Measurements from ENCODE around the gene CCDC81. TPM values are rescaled to one million over a fixed set of nuclear protein-coding genes. Genes with fewer than 3 reads are reported as not detected.
"Not testable (repeated sequence)": the region's sequence is repeated elsewhere in the genome, so short reads cannot be mapped to it uniquely, and the experiment has no call there.

Gene CCDC81
- total and polyA plus RNA-seq, 2 donors (not counting 1 experiment from before 2014, with no cell fraction given) = 0.66 to 7.0 TPM

DNA sequence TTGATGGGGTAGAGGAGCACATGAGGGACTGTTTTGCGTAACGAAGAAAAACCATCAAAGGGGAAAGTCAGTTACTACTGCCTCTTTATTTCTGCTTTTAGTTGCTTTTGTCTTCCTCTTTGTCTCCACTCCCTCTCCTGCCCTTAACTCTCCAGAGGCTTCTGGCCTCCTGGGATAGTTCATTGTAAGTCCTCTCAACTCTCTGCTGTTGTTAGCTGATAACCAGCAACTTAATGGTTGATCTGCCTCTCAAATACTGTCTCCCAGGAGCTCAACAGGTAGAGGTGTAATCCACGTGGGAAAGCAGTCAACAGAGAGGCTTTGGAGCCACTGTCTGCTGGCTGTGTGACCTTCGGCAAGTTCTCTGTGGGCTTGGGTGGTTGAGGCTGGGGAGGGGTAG is 47.3 kb downstream of the CCDC81 start:
- Histone ChIP-seq H3K27ac (ENCODE audit: insufficient read depth, low read length) (no peak overlapping the region), H3K4me3 (replicated peaks in 1 of 4; ENCODE audit: control extremely low read depth in 1 of 4, insufficient read depth in 1 of 4, low read depth in 3 of 4, low read length in 4 of 4) (no peak overlapping the region), H3K79me2 (ENCODE audit: control insufficient read depth, insufficient read depth, low read length) (no peaks in the 10 kb centered on the region), H3K9ac (ENCODE audit: insufficient read depth, low read length) (no peak overlapping the region), H3K9me3 (ENCODE audit: control insufficient read depth, insufficient read depth, low read depth, low read length) (no peaks in the 10 kb centered on the region), H3K36me3 (ENCODE audit: control insufficient read depth, insufficient read depth, low read length) (no peaks in the 10 kb centered on the region), H4K20me1 (ENCODE audit: control insufficient read depth, extremely low read depth, insufficient read depth, low read length) (no peaks in the 10 kb centered on the region), H3K4me1 (ENCODE audit: control insufficient read depth, extremely low read depth, insufficient read depth, low read length) (no peaks in the 10 kb centered on the region), H2AFZ (ENCODE audit: low read length) (no peak overlapping the region), H3K4me2 (ENCODE audit: extremely low read depth, insufficient read depth, low read length) (no peak overlapping the region), H3K27me3 (ENCODE audit: control insufficient read depth, insufficient read depth, low read length) (no peaks in the 10 kb centered on the region)
- no peak for TF ChIP-seq EZH2 (IDR thresholded peaks at IDR 0.05; ENCODE audit: low read length, missing control alignments)
- TF ChIP-seq, protein P1, sequence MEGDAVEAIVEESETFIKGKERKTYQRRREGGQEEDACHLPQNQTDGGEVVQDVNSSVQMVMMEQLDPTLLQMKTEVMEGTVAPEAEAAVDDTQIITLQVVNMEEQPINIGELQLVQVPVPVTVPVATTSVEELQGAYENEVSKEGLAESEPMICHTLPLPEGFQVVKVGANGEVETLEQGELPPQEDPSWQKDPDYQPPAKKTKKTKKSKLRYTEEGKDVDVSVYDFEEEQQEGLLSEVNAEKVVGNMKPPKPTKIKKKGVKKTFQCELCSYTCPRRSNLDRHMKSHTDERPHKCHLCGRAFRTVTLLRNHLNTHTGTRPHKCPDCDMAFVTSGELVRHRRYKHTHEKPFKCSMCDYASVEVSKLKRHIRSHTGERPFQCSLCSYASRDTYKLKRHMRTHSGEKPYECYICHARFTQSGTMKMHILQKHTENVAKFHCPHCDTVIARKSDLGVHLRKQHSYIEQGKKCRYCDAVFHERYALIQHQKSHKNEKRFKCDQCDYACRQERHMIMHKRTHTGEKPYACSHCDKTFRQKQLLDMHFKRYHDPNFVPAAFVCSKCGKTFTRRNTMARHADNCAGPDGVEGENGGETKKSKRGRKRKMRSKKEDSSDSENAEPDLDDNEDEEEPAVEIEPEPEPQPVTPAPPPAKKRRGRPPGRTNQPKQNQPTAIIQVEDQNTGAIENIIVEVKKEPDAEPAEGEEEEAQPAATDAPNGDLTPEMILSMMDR (conservative IDR thresholded peaks at IDR 0.05 in 1 of 2, IDR thresholded peaks at IDR 0.05 in 1 of 2; ENCODE audit: low read depth in 1 of 2, low read length in 2 of 2) = no peak
- DNase-seq (ENCODE audit: low read depth in 2 of 2) = no peak

DNA sequence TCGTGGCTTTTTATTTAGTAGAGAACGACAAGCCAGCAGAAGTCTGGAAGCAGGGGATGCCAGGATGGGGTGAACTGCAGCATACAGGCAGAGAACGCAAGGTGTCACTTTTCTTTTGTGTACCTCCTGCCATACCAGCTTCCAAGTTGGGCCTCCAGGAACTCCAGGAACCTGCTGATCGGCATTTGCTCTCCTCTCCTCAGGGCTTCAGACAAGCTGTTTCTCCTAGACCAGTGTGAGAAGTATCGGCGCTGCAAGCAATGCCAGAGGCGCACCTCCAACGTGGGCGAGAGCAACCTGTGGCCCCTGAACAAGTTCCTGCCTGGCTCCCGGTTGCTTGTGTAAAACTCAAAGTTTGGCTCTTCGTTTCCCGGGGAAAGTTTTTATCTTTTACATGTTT is 47.7 kb downstream of the CCDC81 start:
- no peak overlapping the region for H3K4me3 ChIP-seq (replicated peaks in 1 of 4; ENCODE audit: control extremely low read depth in 1 of 4, insufficient read depth in 1 of 4, low read depth in 3 of 4, low read length in 4 of 4)
- H3K9ac ChIP-seq (ENCODE audit: insufficient read depth, low read length) = no peak overlapping the region
- H3K36me3 ChIP-seq (ENCODE audit: control insufficient read depth, insufficient read depth, low read length) = no peaks in the 10 kb centered on the region
- no peaks in the 10 kb centered on the region for H3K4me1 ChIP-seq (ENCODE audit: control insufficient read depth, extremely low read depth, insufficient read depth, low read length)
- TF ChIP-seq, protein P1 (conservative IDR thresholded peaks at IDR 0.05 in 1 of 2, IDR thresholded peaks at IDR 0.05 in 1 of 2; ENCODE audit: low read depth in 1 of 2, low read length in 2 of 2) = no peak
- TF ChIP-seq EZH2 (IDR thresholded peaks at IDR 0.05; ENCODE audit: low read length, missing control alignments) = no peak
- DNase-seq (ENCODE audit: low read depth in 2 of 2) = no peak
- H3K79me2 ChIP-seq (ENCODE audit: control insufficient read depth, insufficient read depth, low read length) = no peaks in the 10 kb centered on the region
- H4K20me1 ChIP-seq (ENCODE audit: control insufficient read depth, extremely low read depth, insufficient read depth, low read length) = no peaks in the 10 kb centered on the region
- no peak overlapping the region for H2AFZ ChIP-seq (ENCODE audit: low read length)
- H3K27ac ChIP-seq (ENCODE audit: insufficient read depth, low read length) = no peak overlapping the region
- H3K4me2 ChIP-seq (ENCODE audit: extremely low read depth, insufficient read depth, low read length) = no peak overlapping the region
- H3K27me3 ChIP-seq (ENCODE audit: control insufficient read depth, insufficient read depth, low read length) = no peaks in the 10 kb centered on the region
- H3K9me3 ChIP-seq (ENCODE audit: control insufficient read depth, insufficient read depth, low read depth, low read length) = no peaks in the 10 kb centered on the region

DNA sequence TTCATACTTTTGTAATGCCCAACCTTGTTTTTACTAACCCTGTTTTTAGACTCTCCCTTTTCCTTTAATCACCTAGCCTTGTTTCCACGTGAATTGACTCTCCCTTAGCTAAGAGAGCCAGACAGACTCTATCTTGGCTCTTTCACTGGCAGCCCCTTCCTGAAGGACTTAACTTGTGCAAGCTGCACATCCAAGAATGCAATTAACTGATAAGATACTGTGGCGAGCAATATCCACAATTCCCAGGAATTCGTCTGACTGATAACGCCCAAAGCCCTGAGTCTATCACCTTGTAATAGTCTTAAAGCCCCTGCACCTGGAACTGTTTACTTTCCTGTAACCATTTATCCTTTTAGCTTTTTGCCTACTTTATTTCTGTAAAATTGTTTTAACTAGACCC is 48.8 kb downstream of the CCDC81 start:
- not testable (repeated sequence) for H3K4me3 ChIP-seq (replicated peaks in 1 of 4; ENCODE audit: control extremely low read depth in 1 of 4, insufficient read depth in 1 of 4, low read depth in 3 of 4, low read length in 4 of 4); H3K27me3 ChIP-seq (ENCODE audit: control insufficient read depth, insufficient read depth, low read length); H3K79me2 ChIP-seq (ENCODE audit: control insufficient read depth, insufficient read depth, low read length); H3K27ac ChIP-seq (ENCODE audit: insufficient read depth, low read length); H3K4me2 ChIP-seq (ENCODE audit: extremely low read depth, insufficient read depth, low read length); H2AFZ ChIP-seq (ENCODE audit: low read length); H3K9ac ChIP-seq (ENCODE audit: insufficient read depth, low read length); H4K20me1 ChIP-seq (ENCODE audit: control insufficient read depth, extremely low read depth, insufficient read depth, low read length); H3K36me3 ChIP-seq (ENCODE audit: control insufficient read depth, insufficient read depth, low read length); H3K4me1 ChIP-seq (ENCODE audit: control insufficient read depth, extremely low read depth, insufficient read depth, low read length); DNase-seq (ENCODE audit: low read depth in 2 of 2); H3K9me3 ChIP-seq (ENCODE audit: control insufficient read depth, insufficient read depth, low read depth, low read length)
